Measurements from ENCODE around the gene TSPAN4.

Gene TSPAN4

GRCh38 chr11:887589-887988 is 44.9 kb downstream of the TSPAN4 start:
- no peak for DNase-seq (ENCODE audit: low read depth in 3 of 3)

GRCh38 chr11:888310-889212 is 45.9 kb downstream of the TSPAN4 start:
- no peak for DNase-seq (ENCODE audit: low read depth in 3 of 3)

GRCh38 chr11:889257-889656 is 46.6 kb downstream of the TSPAN4 start:
- DNase-seq (ENCODE audit: low read depth in 3 of 3): no peak

- DNase-seq (ENCODE audit: low read depth in 3 of 3): no peak
These were observed 47.2 kb downstream of the TSPAN4 start for GRCh38 chr11:889687-890475.

GRCh38 chr11:890794-891540 is 48.3 kb downstream of the TSPAN4 start:
- DNase-seq (ENCODE audit: low read depth in 3 of 3): no peak

- DNase-seq (ENCODE audit: low read depth in 3 of 3): no peak
These were observed 50.5 kb downstream of the TSPAN4 start for GRCh38 chr11:893008-893654.

- DNase-seq (ENCODE audit: low read depth in 3 of 3): no peak
These were observed 52.0 kb downstream of the TSPAN4 start for GRCh38 chr11:894575-895201.

GRCh38 chr11:895331-896110 is 52.9 kb downstream of the TSPAN4 start:
- no peak for DNase-seq (ENCODE audit: low read depth in 3 of 3)

- DNase-seq (ENCODE audit: low read depth in 3 of 3): no peak
These were observed 54.8 kb downstream of the TSPAN4 start for GRCh38 chr11:897253-898142.

- DNase-seq (ENCODE audit: low read depth in 3 of 3): no peak
These were observed 55.5 kb downstream of the TSPAN4 start for GRCh38 chr11:898143-898511.

- no peak for DNase-seq (ENCODE audit: low read depth in 3 of 3)
These were observed 56.0 kb downstream of the TSPAN4 start for GRCh38 chr11:898540-899190.

- no peak for DNase-seq (ENCODE audit: low read depth in 3 of 3)
These were observed 57.1 kb downstream of the TSPAN4 start for GRCh38 chr11:899724-900123.

GRCh38 chr11:900545-900944 is 57.9 kb downstream of the TSPAN4 start:
- no peak for DNase-seq (ENCODE audit: low read depth in 3 of 3)

GRCh38 chr11:901452-902061 is 58.9 kb downstream of the TSPAN4 start:
- DNase-seq (ENCODE audit: low read depth in 3 of 3): no peak

GRCh38 chr11:904380-904779 is 61.7 kb downstream of the TSPAN4 start:
- no peak for DNase-seq (ENCODE audit: low read depth in 3 of 3)

- no peak for DNase-seq (ENCODE audit: low read depth in 3 of 3)
These were observed 63.3 kb downstream of the TSPAN4 start for GRCh38 chr11:905952-906351.

- DNase-seq (ENCODE audit: low read depth in 3 of 3): no peak
These were observed 65.0 kb downstream of the TSPAN4 start for GRCh38 chr11:907668-908067.

GRCh38 chr11:908273-908672 is 65.6 kb downstream of the TSPAN4 start:
- no peak for DNase-seq (ENCODE audit: low read depth in 3 of 3)

Measured in stimulated activated CD4-positive, alpha-beta T cell treated with anti-CD3 and anti-CD28 coated beads, TNF-alpha, amount 100 ng/mL, for 24 hours (primary cell).